HEK293 (cell line): Measurements from ENCODE around the gene BICRA.
A peak's percentile ranks its signal among the peaks of the same experiment; 100 is the strongest.

ENCODE experiments used
- CTCF ChIA-PET: fragments of 350-600 bp; formaldehyde crosslinking; extraction: SDS; loops from one replicate; lab custom pipeline; 2021; ENCODE audit warnings: antibody characterized with exemption; lab: Yijun Ruan, JAX
- POLR2A ChIA-PET: fragments of 300-600 bp; formaldehyde crosslinking; extraction: SDS; loops from one replicate; lab custom pipeline; 2020; ENCODE audit warnings: antibody characterized with exemption, inconsistent platforms; lab: Yijun Ruan, JAX
- H3K27ac ChIP-seq: fragments of 200-500 bp; sonication (Bioruptor generic); 2 replicates; pipeline ENCODE4 v1.5.1; 2014; ENCODE audit warnings: low read depth, low read length, control low read depth, inconsistent platforms; ENCODE audit errors: extremely low read depth
- H3K36me3 ChIP-seq, 2 experiments: fragments of 200-500 bp in 1 of 2; sonication (Bioruptor generic) in 1 of 2; 1 replicate in 1 of 2; 2 replicates in 1 of 2; pipeline ENCODE4 v1.5.1; 2014 to 2017; ENCODE audit warnings: inconsistent platforms in 2 of 2, low read length in 2 of 2; ENCODE audit not compliant: control insufficient read depth in 2 of 2, insufficient read depth in 1 of 2
- H3K4me1 ChIP-seq: fragments of 200-500 bp; sonication (Bioruptor generic); 2 replicates; pipeline ENCODE4 v1.5.1; 2014; ENCODE audit warnings: mild to moderate bottlenecking, low read length, inconsistent platforms; ENCODE audit not compliant: control insufficient read depth, insufficient read depth
- H3K4me3 ChIP-seq: 2 replicates; pipeline ENCODE4 v1.5.1; 2011; ENCODE audit warnings: low read depth, mild to moderate bottlenecking, control low read depth, low read length, moderate library complexity
- H3K9me3 ChIP-seq: fragments of 200-500 bp; sonication (Bioruptor generic); 2 replicates; pipeline ENCODE4 v1.5.1; 2014; ENCODE audit warnings: low read depth, low read length, inconsistent platforms; ENCODE audit not compliant: control insufficient read depth, insufficient read depth
- BCL11B ChIP-seq: fragments of 450-650 bp; formaldehyde crosslinking; IDR thresholded peaks from 2 replicates; pipeline ENCODE4 v1.5.1; 2016; ENCODE audit warnings: low read depth, missing biosample characterization, missing genetic modification characterization
- CTCF ChIP-seq: fragments of 450-650 bp; formaldehyde crosslinking; IDR thresholded peaks from 2 replicates; pipeline ENCODE4 v1.5.1; 2016; ENCODE audit warnings: missing biosample characterization, missing genetic modification characterization
- GLI4 ChIP-seq: fragments of 450-650 bp; formaldehyde crosslinking; IDR thresholded peaks from 2 replicates; pipeline ENCODE4 v1.5.1; 2016; ENCODE audit warnings: missing biosample characterization, missing genetic modification characterization
- HOXD13 ChIP-seq: sonication (generic); formaldehyde crosslinking; IDR thresholded peaks from 2 replicates; pipeline ENCODE4 v1.8.0; 2022; ENCODE audit warnings: missing genetic modification reagents, borderline replicate concordance
- KLF16 ChIP-seq: fragments of 450-650 bp; formaldehyde crosslinking; IDR thresholded peaks from 2 replicates; pipeline ENCODE4 v1.5.1; 2017; ENCODE audit warnings: missing biosample characterization, missing genetic modification characterization
- SP3 ChIP-seq: fragments of 450-650 bp; formaldehyde crosslinking; IDR thresholded peaks from 2 replicates; pipeline ENCODE4 v1.5.1; 2016; ENCODE audit warnings: missing biosample characterization, missing genetic modification characterization
- SP7 ChIP-seq: fragments of 450-650 bp; formaldehyde crosslinking; IDR thresholded peaks from 2 replicates; pipeline ENCODE4 v1.5.1; 2016; ENCODE audit warnings: missing biosample characterization, missing genetic modification characterization
- YY2 ChIP-seq: fragments of 450-650 bp; formaldehyde crosslinking; IDR thresholded peaks from 2 replicates; pipeline ENCODE4 v1.5.1; 2016; ENCODE audit warnings: missing biosample characterization, missing genetic modification characterization
- ZBTB1 ChIP-seq: fragments of 450-650 bp; formaldehyde crosslinking; IDR thresholded peaks from 2 replicates; pipeline ENCODE4 v1.5.1; 2016; ENCODE audit warnings: missing biosample characterization, missing genetic modification characterization
- ZBTB17 ChIP-seq: fragments of 450-650 bp; formaldehyde crosslinking; IDR thresholded peaks from 2 replicates; pipeline ENCODE4 v1.5.1; 2016; ENCODE audit warnings: missing biosample characterization, missing genetic modification characterization
- ZFP37 ChIP-seq: fragments of 450-650 bp; formaldehyde crosslinking; IDR thresholded peaks from 2 replicates; pipeline ENCODE4 v1.5.1; 2016; ENCODE audit warnings: missing biosample characterization, missing genetic modification characterization
- ZNF114 ChIP-seq: fragments of 450-650 bp; formaldehyde crosslinking; IDR thresholded peaks from 2 replicates; pipeline ENCODE4 v1.5.0; 2017; ENCODE audit warnings: missing biosample characterization, missing genetic modification characterization
- ZNF155 ChIP-seq: fragments of 450-650 bp; formaldehyde crosslinking; IDR thresholded peaks from 2 replicates; pipeline ENCODE4 v1.5.1; 2016; ENCODE audit warnings: missing biosample characterization, missing genetic modification characterization
- ZNF223 ChIP-seq: fragments of 450-650 bp; formaldehyde crosslinking; IDR thresholded peaks from 2 replicates; pipeline ENCODE4 v1.5.1; 2016; ENCODE audit warnings: missing biosample characterization, missing genetic modification characterization
- ZNF280D ChIP-seq: fragments of 450-650 bp; formaldehyde crosslinking; IDR thresholded peaks from 2 replicates; pipeline ENCODE4 v1.5.1; 2016; ENCODE audit warnings: missing biosample characterization, missing genetic modification characterization
- ZNF366 ChIP-seq: fragments of 450-650 bp; formaldehyde crosslinking; conservative IDR thresholded peaks from 2 replicates; pipeline ENCODE4 v1.5.1; 2016; ENCODE audit warnings: missing biosample characterization, missing genetic modification characterization
- ZNF394 ChIP-seq: fragments of 450-650 bp; formaldehyde crosslinking; IDR thresholded peaks from 2 replicates; pipeline ENCODE4 v1.5.1; 2016; ENCODE audit warnings: missing biosample characterization, missing genetic modification characterization, mild to moderate bottlenecking, moderate library complexity, borderline replicate concordance
- ZNF548 ChIP-seq: fragments of 450-650 bp; formaldehyde crosslinking; IDR thresholded peaks from 2 replicates; pipeline ENCODE4 v1.5.1; 2016; ENCODE audit warnings: missing biosample characterization, missing genetic modification characterization
- ZNF610 ChIP-seq: fragments of 450-650 bp; formaldehyde crosslinking; IDR thresholded peaks from 2 replicates; pipeline ENCODE4 v1.5.1; 2016; ENCODE audit warnings: missing biosample characterization, missing genetic modification characterization, borderline replicate concordance
- ZNF624 ChIP-seq: fragments of 450-650 bp; formaldehyde crosslinking; IDR thresholded peaks from 2 replicates; pipeline ENCODE4 v1.5.1; 2017; ENCODE audit warnings: missing biosample characterization, missing genetic modification characterization
- ZNF626 ChIP-seq: fragments of 450-650 bp; sonication (Bioruptor Pico); formaldehyde crosslinking; IDR thresholded peaks from 2 replicates; pipeline ENCODE4 v1.5.1; 2018; ENCODE audit warnings: missing biosample characterization, missing genetic modification characterization, inconsistent platforms
- ZNF692 ChIP-seq: fragments of 450-650 bp; formaldehyde crosslinking; IDR thresholded peaks from 2 replicates; pipeline ENCODE4 v1.5.1; 2016; ENCODE audit warnings: missing biosample characterization, missing genetic modification characterization
- ZNF707 ChIP-seq: fragments of 450-650 bp; formaldehyde crosslinking; IDR thresholded peaks from 2 replicates; pipeline ENCODE4 v1.5.1; 2016; ENCODE audit warnings: missing biosample characterization, missing genetic modification characterization
- ZNF837 ChIP-seq: fragments of 450-650 bp; formaldehyde crosslinking; IDR thresholded peaks from 2 replicates; pipeline ENCODE4 v1.5.1; 2016; ENCODE audit warnings: missing biosample characterization, missing genetic modification characterization

BICRA gene

GRCh38 chr19:47608969-47609905, at the start of gene BICRA (continued):
- TF ChIP-seq ZNF280D (tag by site-specific recombination) (no peak), ZNF548 (tag by site-specific recombination) (no peak), ZBTB1 (tag by site-specific recombination) (no peak), ZNF837 (tag by site-specific recombination) (no peak), ZNF707 (no peak), SP7 (peak; percentile 16; the same call in 1 of the 2 replicates), ZNF223 (tag by site-specific recombination) (no peak), HOXD13 (CRISPR knock-in tag) (no peak), ZNF610 (tag by site-specific recombination) (no peak), ZNF155 (tag by site-specific recombination) (no peak), GLI4 (tag by site-specific recombination) (no peak), KLF16 (tag by site-specific recombination) (0 out of 2 replicates have a peak, but pooled peaks have one; percentile 23), ZNF366 (tag by site-specific recombination) (no peak), YY2 (no peak), ZFP37 (tag by site-specific recombination) (no peak), ZNF626 (no peak)

GRCh38 chr19:47560999-47561398, 47.9 kb upstream of the BICRA start:
- H3K9me3 ChIP-seq = no peaks in the 10 kb centered on the region
- H3K4me3 ChIP-seq = no peak overlapping the region
- ChIA-PET CTCF (interaction anchor here (0.5 to 1.9 kb wide), 6 partner anchors 18 to 212 kb away, joined by 3 to 7 read pairs (median 6); partner anchors contain the start of gene DHX34), POLR2A (interaction anchor here (0.6 to 1.0 kb wide), 3 partner anchors 10 to 448 kb away, joined by 3 to 6 read pairs (median 3); partner anchors contain the start of gene ZC3H4)
- no peaks in the 10 kb centered on the region for H3K36me3 ChIP-seq
- H3K27ac ChIP-seq = no peak overlapping the region
- peaks cover 2% of the 10 kb centered on the region; the same call in 1 of the 2 replicates for H3K4me1 ChIP-seq
- TF ChIP-seq ZNF394 (no peak), ZNF114 (no peak), ZNF692 (no peak), ZNF624 (no peak), BCL11B (no peak), ZBTB17 (tag by site-specific recombination) (no peak), CTCF (no peak), SP3 (tag by site-specific recombination) (no peak)
